ENCODE measurements around the gene CDC42SE1. TPM values are rescaled to one million over a fixed set of nuclear protein-coding genes. Genes with fewer than 3 reads are reported as not detected.
A peak's percentile ranks its signal among the peaks of the same experiment; 100 is the strongest.

CDC42SE1 gene
- total RNA-seq, 1 donor from 2014 or later = 180 TPM

DNA sequence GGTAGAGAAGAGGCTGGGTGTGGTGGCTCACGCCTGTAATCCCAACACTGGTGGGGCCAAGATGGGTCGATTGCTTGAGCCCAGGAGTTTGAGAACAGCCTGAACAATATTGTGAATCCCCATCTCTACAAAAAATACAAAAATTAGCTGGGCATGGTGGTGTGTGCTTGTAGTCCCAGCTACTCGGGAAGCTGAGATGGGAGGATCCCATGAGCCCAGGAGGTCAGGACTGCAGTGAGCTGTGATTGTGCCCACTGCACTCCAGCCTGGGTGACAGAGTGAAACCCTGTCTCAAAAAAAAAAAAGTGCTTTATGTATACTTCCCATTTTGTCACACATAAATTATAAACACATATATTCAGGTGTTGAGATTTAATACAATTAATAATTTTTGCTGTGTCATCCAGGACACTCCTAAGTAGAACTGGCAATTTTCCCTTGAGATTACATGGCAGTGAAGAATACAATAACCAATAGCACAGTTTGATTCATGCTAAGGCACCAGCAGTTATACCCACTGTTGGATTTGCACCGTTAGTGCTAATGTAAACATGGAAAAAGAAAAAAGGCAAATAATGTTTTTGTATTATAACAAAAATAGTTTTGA is 26.6 kb upstream of the CDC42SE1 start:
- Mint-ChIP-seq H3K9me3 (ENCODE audit: unreplicated experiment) (no peaks in the 10 kb centered on the region), H3K4me1 (ENCODE audit: unreplicated experiment) (no peaks in the 10 kb centered on the region), H3K27me3 (ENCODE audit: unreplicated experiment) (no peaks in the 10 kb centered on the region), H3K36me3 (ENCODE audit: low read depth, unreplicated experiment) (no peaks in the 10 kb centered on the region), H3K27ac (ENCODE audit: unreplicated experiment) (no peak overlapping the region), H3K4me3 (ENCODE audit: unreplicated experiment) (no peak overlapping the region)
- no peak for DNase-seq (ENCODE audit: low spot score)
- TF ChIP-seq, protein P1, sequence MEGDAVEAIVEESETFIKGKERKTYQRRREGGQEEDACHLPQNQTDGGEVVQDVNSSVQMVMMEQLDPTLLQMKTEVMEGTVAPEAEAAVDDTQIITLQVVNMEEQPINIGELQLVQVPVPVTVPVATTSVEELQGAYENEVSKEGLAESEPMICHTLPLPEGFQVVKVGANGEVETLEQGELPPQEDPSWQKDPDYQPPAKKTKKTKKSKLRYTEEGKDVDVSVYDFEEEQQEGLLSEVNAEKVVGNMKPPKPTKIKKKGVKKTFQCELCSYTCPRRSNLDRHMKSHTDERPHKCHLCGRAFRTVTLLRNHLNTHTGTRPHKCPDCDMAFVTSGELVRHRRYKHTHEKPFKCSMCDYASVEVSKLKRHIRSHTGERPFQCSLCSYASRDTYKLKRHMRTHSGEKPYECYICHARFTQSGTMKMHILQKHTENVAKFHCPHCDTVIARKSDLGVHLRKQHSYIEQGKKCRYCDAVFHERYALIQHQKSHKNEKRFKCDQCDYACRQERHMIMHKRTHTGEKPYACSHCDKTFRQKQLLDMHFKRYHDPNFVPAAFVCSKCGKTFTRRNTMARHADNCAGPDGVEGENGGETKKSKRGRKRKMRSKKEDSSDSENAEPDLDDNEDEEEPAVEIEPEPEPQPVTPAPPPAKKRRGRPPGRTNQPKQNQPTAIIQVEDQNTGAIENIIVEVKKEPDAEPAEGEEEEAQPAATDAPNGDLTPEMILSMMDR (IDR thresholded peaks at IDR 0.05; ENCODE audit: unreplicated experiment) = no peak

DNA sequence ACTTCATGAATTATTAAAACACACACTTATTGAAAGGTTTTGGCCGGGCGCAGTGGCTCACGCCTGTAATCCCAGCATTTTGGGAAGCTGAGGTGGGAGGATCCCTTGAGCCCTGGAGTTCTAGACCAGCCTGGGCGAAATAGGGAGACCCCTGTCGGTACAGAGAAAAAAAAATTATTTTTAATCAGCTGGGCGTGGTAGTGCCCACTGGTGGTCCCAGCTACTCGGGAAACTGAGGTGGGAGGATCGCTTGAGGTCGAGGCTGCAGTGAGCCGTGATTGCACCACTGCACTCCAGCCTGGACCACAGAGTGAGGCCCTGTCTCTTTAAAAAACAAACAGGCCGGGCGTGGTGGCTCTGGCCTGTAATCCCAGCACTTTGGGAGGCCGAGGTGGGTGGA is 12.8 kb upstream of the CDC42SE1 start:
- H3K4me1 Mint-ChIP-seq (ENCODE audit: unreplicated experiment) = peaks cover 9% of the 10 kb centered on the region
- H3K27ac Mint-ChIP-seq (ENCODE audit: unreplicated experiment) = peak overlapping the region; percentile 54
- H3K27me3 Mint-ChIP-seq (ENCODE audit: unreplicated experiment) = peaks cover 9% of the 10 kb centered on the region
- TF ChIP-seq, protein P1 (IDR thresholded peaks at IDR 0.05; ENCODE audit: unreplicated experiment) = no peak
- H3K4me3 Mint-ChIP-seq (ENCODE audit: unreplicated experiment) = no peak overlapping the region
- DNase-seq (ENCODE audit: low spot score) = no peak
- H3K9me3 Mint-ChIP-seq (ENCODE audit: unreplicated experiment) = no peaks in the 10 kb centered on the region
- no peaks in the 10 kb centered on the region for H3K36me3 Mint-ChIP-seq (ENCODE audit: low read depth, unreplicated experiment)

DNA sequence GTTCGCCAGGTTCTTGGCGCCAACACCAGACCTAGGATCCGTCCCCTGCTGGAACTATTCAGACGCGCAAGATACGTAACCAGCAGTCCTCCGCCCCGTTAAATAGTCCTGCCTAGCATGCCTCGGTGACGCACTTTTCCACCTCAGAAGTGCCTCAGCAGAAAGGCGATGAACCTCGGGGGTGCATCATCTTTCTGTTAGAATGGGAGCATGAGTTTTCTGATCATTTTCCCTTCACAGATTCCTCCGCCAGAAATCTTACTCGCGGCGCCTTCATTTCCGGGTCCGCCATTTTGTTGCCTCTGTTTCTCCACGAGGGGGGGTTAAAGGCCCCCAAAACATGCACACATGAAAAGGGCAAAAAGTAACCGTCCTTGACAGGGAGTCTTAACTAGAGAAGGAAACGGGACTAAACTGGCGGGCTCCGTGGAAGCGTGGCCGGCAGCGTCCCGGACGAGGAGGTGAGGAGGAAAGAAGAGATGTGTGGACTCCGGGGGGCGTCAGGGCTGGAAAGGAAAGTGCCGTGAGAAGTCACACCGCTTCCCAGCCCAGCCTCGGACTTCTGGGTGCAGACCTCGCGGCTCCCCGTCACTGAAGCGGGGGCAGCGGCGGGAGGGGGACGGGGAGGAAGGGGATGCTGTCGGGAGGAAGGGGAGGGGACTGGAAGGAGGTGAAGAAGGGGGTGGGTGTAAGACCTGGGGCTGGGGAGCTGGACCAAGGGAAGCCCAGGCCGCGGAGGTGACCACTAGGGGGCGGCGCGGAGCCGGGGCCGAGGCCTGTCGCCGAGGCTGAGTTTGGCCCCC is 11.3 kb upstream of the CDC42SE1 start, which contains the start of gene GABPB2:
TSS of gene GABPB2 (plus strand) at position 288 of the 803 bp plus-strand sequence. CDS start 17,429 bp downstream, outside the sequence.
- Mint-ChIP-seq H3K27me3 (ENCODE audit: unreplicated experiment) (peaks cover 9% of the 10 kb centered on the region), H3K36me3 (ENCODE audit: low read depth, unreplicated experiment) (peaks cover 5% of the 10 kb centered on the region), H3K9me3 (ENCODE audit: unreplicated experiment) (no peaks in the 10 kb centered on the region), H3K4me1 (ENCODE audit: unreplicated experiment) (peaks cover 9% of the 10 kb centered on the region), H3K4me3 (ENCODE audit: unreplicated experiment) (peak within 1 kb of the TSS; percentile 92), H3K27ac (ENCODE audit: unreplicated experiment) (peak within 1 kb of the TSS; percentile 100)
- TF ChIP-seq, protein P1 (IDR thresholded peaks at IDR 0.05; ENCODE audit: unreplicated experiment) = peak; percentile 90
- DNase-seq (ENCODE audit: low spot score) = peak; percentile 91

DNA sequence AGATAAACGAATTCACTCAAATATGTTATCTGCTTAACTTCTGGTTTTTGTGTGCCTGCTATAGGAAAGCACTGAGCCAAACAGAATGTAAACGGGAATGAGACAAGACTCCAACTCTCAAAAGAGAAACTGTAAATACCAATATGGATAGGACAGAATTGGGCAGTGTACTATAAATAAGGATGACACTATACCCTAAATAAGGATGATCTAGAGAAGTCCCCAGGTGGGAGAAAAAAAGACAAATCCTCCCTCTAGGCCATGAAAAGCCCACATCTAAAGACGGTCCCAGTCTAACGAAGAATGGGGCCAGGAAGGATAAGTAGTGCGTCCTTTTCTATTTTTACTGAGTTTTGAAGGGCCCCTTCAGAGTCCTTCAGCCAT is 9.7 kb upstream of the CDC42SE1 start:
- DNase-seq (ENCODE audit: low spot score) = no peak
- H3K4me3 Mint-ChIP-seq (ENCODE audit: unreplicated experiment) = peak overlapping the region; percentile 7
- H3K4me1 Mint-ChIP-seq (ENCODE audit: unreplicated experiment) = peaks cover 13% of the 10 kb centered on the region

More for the DNA sequence above, 9.7 kb upstream of the CDC42SE1 start:
- peaks cover 9% of the 10 kb centered on the region for H3K36me3 Mint-ChIP-seq (ENCODE audit: low read depth, unreplicated experiment)
- H3K9me3 Mint-ChIP-seq (ENCODE audit: unreplicated experiment) = no peaks in the 10 kb centered on the region
- TF ChIP-seq, protein P1 (IDR thresholded peaks at IDR 0.05; ENCODE audit: unreplicated experiment) = no peak
- peak overlapping the region; percentile 13 for H3K27ac Mint-ChIP-seq (ENCODE audit: unreplicated experiment)
- H3K27me3 Mint-ChIP-seq (ENCODE audit: unreplicated experiment) = peaks cover 9% of the 10 kb centered on the region
